Central memory CD8-positive, alpha-beta T cell (primary cell): Measurements from ENCODE around the gene PAF1.

Experiments used
- ATAC-seq: fragments of 150-1000 bp; cut with Tn5 transposase; replicated peaks from 2 replicates; pipeline ENCODE4 v1.10.0; 2022; ENCODE audit warnings: mild to moderate bottlenecking, moderate FRiP score, moderate number of reproducible peaks; ENCODE audit not compliant: poor library complexity, severe bottlenecking; ENCODE audit errors: extremely low read depth
- DNase-seq, 2 donors: peaks; one replicate each; pipeline ENCODE4 v3.0.0; 2021; ENCODE audit warnings: low spot score in 2 of 2
- H3K27ac Mint-ChIP-seq: one replicate; pipeline ENCODE4 v1.8.0; 2022; ENCODE audit warnings: low read depth, mild to moderate bottlenecking, moderate library complexity, mixed read lengths
- H3K27me3 Mint-ChIP-seq: one replicate; pipeline ENCODE4 v1.8.0; 2022; ENCODE audit warnings: mixed read lengths
- H3K36me3 Mint-ChIP-seq: one replicate; pipeline ENCODE4 v1.8.0; 2022; ENCODE audit warnings: mild to moderate bottlenecking, moderate library complexity, mixed read lengths; ENCODE audit not compliant: insufficient read depth
- H3K4me1 Mint-ChIP-seq: one replicate; pipeline ENCODE4 v1.8.0; 2022; ENCODE audit warnings: mixed read lengths
- H3K4me3 Mint-ChIP-seq: one replicate; pipeline ENCODE4 v1.8.0; 2022; ENCODE audit warnings: mild to moderate bottlenecking, moderate library complexity, mixed read lengths
- H3K9me3 Mint-ChIP-seq: one replicate; pipeline ENCODE4 v1.8.0; 2022; ENCODE audit warnings: mixed read lengths

PAF1 gene

GRCh38 chr19:39390751-39391437 is at the start of gene PAF1, which contains the start of gene MED29:
Gene PAF1, minus strand, starts transcription at chr19:39391106. Its CDS starts 242 bp downstream, at chr19:39390864.
Gene MED29, plus strand, starts transcription at chr19:39391378. Its CDS starts 45 bp downstream, at chr19:39391423.
- Mint-ChIP-seq H3K4me1 (peaks cover 35% of the 10 kb centered on the region), H3K9me3 (no peaks in the 10 kb centered on the region), H3K27ac (peak within 1 kb of the TSS; percentile 95), H3K27me3 (no peaks in the 10 kb centered on the region), H3K4me3 (peak within 1 kb of the TSS; percentile 97), H3K36me3 (peaks cover 55% of the 10 kb centered on the region)
- peak; percentile 88 to 98 for DNase-seq
- peak; percentile 94 for ATAC-seq

GRCh38 chr19:39438270-39438934 is 47.5 kb upstream of the PAF1 start:
- Mint-ChIP-seq H3K4me1 (peaks cover 33% of the 10 kb centered on the region), H3K36me3 (peaks cover 28% of the 10 kb centered on the region), H3K27me3 (no peaks in the 10 kb centered on the region), H3K27ac (no peak overlapping the region), H3K4me3 (no peak overlapping the region), H3K9me3 (no peaks in the 10 kb centered on the region)
- DNase-seq (no peak), ATAC-seq (no peak)

- peak overlapping the region; percentile 96 for H3K4me3 Mint-ChIP-seq
- peaks cover 38% of the 10 kb centered on the region for H3K4me1 Mint-ChIP-seq
- no peaks in the 10 kb centered on the region for H3K9me3 Mint-ChIP-seq
- ATAC-seq (no peak), DNase-seq (no peak)
- peak overlapping the region; percentile 98 for H3K27ac Mint-ChIP-seq
- no peaks in the 10 kb centered on the region for H3K27me3 Mint-ChIP-seq
- H3K36me3 Mint-ChIP-seq, result peaks cover 43% of the 10 kb centered on the region
Measured at GRCh38 chr19:39436350-39436716, 45.4 kb upstream of the PAF1 start.

GRCh38 chr19:39435499-39436349 is 44.8 kb upstream of the PAF1 start, which contains the start of gene RPS16:
Gene RPS16, minus strand, starts transcription at chr19:39435949. Its CDS starts 54 bp downstream, at chr19:39435895.
- Mint-ChIP-seq H3K4me1 (peaks cover 42% of the 10 kb centered on the region), H3K9me3 (no peaks in the 10 kb centered on the region), H3K27me3 (no peaks in the 10 kb centered on the region), H3K4me3 (peak within 1 kb of the TSS; percentile 96), H3K36me3 (peaks cover 46% of the 10 kb centered on the region), H3K27ac (peak within 1 kb of the TSS; percentile 98)
- ATAC-seq (peak; percentile 91), DNase-seq (peak; percentile 97 to 99)

- peaks cover 49% of the 10 kb centered on the region for H3K36me3 Mint-ChIP-seq
- H3K4me1 Mint-ChIP-seq, result peaks cover 47% of the 10 kb centered on the region
- no peaks in the 10 kb centered on the region for H3K9me3 Mint-ChIP-seq
- DNase-seq, result no peak
- peak overlapping the region; percentile 96 for H3K4me3 Mint-ChIP-seq
- ATAC-seq, result no peak
- H3K27ac Mint-ChIP-seq, result peak overlapping the region; percentile 98
- no peaks in the 10 kb centered on the region for H3K27me3 Mint-ChIP-seq
Measured at GRCh38 chr19:39434123-39435076, 43.5 kb upstream of the PAF1 start.

GRCh38 chr19:39433480-39434079 is 42.7 kb upstream of the PAF1 start:
- peaks cover 49% of the 10 kb centered on the region for H3K36me3 Mint-ChIP-seq
- no peaks in the 10 kb centered on the region for H3K27me3 Mint-ChIP-seq
- peak overlapping the region; percentile 25 for H3K27ac Mint-ChIP-seq
- ATAC-seq, result no peak
- no peak for DNase-seq
- H3K9me3 Mint-ChIP-seq, result no peaks in the 10 kb centered on the region
- peak overlapping the region; percentile 96 for H3K4me3 Mint-ChIP-seq
- H3K4me1 Mint-ChIP-seq, result peaks cover 47% of the 10 kb centered on the region

- DNase-seq (no peak), ATAC-seq (no peak)
- Mint-ChIP-seq H3K9me3 (no peaks in the 10 kb centered on the region), H3K27me3 (no peaks in the 10 kb centered on the region), H3K4me3 (peak overlapping the region; percentile 25), H3K27ac (no peak overlapping the region), H3K4me1 (peaks cover 47% of the 10 kb centered on the region), H3K36me3 (peaks cover 49% of the 10 kb centered on the region)
Measured at GRCh38 chr19:39432677-39433025, 41.7 kb upstream of the PAF1 start.

- Mint-ChIP-seq H3K4me1 (peaks cover 37% of the 10 kb centered on the region), H3K4me3 (no peak overlapping the region), H3K27ac (peak overlapping the region; percentile 84), H3K9me3 (no peaks in the 10 kb centered on the region), H3K27me3 (no peaks in the 10 kb centered on the region), H3K36me3 (peaks cover 41% of the 10 kb centered on the region)
- ATAC-seq (peak; percentile 67), DNase-seq (peak; percentile 19 to 58)
Measured at GRCh38 chr19:39430675-39431593, 40.0 kb upstream of the PAF1 start.

- no peaks in the 10 kb centered on the region for H3K9me3 Mint-ChIP-seq
- no peak overlapping the region for H3K4me3 Mint-ChIP-seq
- peaks cover 20% of the 10 kb centered on the region for H3K4me1 Mint-ChIP-seq
- H3K27ac Mint-ChIP-seq, result no peak overlapping the region
- no peaks in the 10 kb centered on the region for H3K27me3 Mint-ChIP-seq
- no peak for ATAC-seq
- peaks cover 29% of the 10 kb centered on the region for H3K36me3 Mint-ChIP-seq
- DNase-seq, result no peak
Measured at GRCh38 chr19:39428283-39429112, 37.6 kb upstream of the PAF1 start.

GRCh38 chr19:39427707-39428106 is 36.8 kb upstream of the PAF1 start:
- H3K27me3 Mint-ChIP-seq, result no peaks in the 10 kb centered on the region

More at GRCh38 chr19:39427707-39428106, 36.8 kb upstream of the PAF1 start:
- H3K4me3 Mint-ChIP-seq, result no peak overlapping the region
- H3K36me3 Mint-ChIP-seq, result peaks cover 25% of the 10 kb centered on the region
- no peak for ATAC-seq
- no peaks in the 10 kb centered on the region for H3K9me3 Mint-ChIP-seq
- peaks cover 14% of the 10 kb centered on the region for H3K4me1 Mint-ChIP-seq
- DNase-seq, result no peak
- H3K27ac Mint-ChIP-seq, result no peak overlapping the region
